Stomach (tissue), 4 donors: ENCODE data around the gene PPT2.

Experiments used
- CTCF ChIP-seq, 7 experiments: fragments of 450-650 bp in 4 of 7; fragments of 200-600 bp in 3 of 7; sonication (generic) in 3 of 7; IDR thresholded peaks; one replicate each; pipeline ENCODE4 v1.5.1; 2016 to 2019; ENCODE audit warnings: antibody characterized with exemption in 7 of 7, control low read depth in 2 of 7, mild to moderate bottlenecking in 1 of 7
- POLR2AphosphoS5 ChIP-seq, 3 donors: sonication (generic); formaldehyde crosslinking; IDR thresholded peaks; one replicate each; pipeline ENCODE4 v1.6.1; 2016; ENCODE audit warnings: antibody characterized with exemption in 3 of 3

GRCh38 chr6:32195902-32196681, 42.2 kb downstream of the PPT2 start:
- TF ChIP-seq CTCF (IDR thresholded peaks at IDR 0.05) (no peak), POLR2AphosphoS5 (IDR thresholded peaks at IDR 0.05) (peak; percentile 97 to 99 (median 99))
